Activated CD8-positive, alpha-beta memory T cell treated with anti-CD3 and anti-CD28 coated beads for 36 hours (primary cell): ENCODE results near the gene CNTNAP4. TPM values are rescaled to one million over a fixed set of nuclear protein-coding genes. Genes with fewer than 3 reads are reported as not detected.

Source experiments
- CTCF ChIA-PET: fragments of 350-600 bp; sonication (Branson Sonifier 250); formaldehyde crosslinking; loops from one replicate; lab custom pipeline; 2021; ENCODE audit warnings: antibody characterized with exemption; lab: Charles Lee
- POLR2A ChIA-PET: fragments of 350-600 bp; sonication (Branson Sonifier 250); formaldehyde crosslinking; loops from one replicate; lab custom pipeline; 2021; ENCODE audit warnings: antibody characterized with exemption; lab: Charles Lee
- total RNA-seq, 2 experiments: library from RNA; stranded (reverse); gene quantifications; one replicate each; pipeline ENCODE4 v1.2.3, GENCODE V29; 2021

Gene CNTNAP4
- total RNA-seq, 2 experiments from 2014 or later = not detected

DNA sequence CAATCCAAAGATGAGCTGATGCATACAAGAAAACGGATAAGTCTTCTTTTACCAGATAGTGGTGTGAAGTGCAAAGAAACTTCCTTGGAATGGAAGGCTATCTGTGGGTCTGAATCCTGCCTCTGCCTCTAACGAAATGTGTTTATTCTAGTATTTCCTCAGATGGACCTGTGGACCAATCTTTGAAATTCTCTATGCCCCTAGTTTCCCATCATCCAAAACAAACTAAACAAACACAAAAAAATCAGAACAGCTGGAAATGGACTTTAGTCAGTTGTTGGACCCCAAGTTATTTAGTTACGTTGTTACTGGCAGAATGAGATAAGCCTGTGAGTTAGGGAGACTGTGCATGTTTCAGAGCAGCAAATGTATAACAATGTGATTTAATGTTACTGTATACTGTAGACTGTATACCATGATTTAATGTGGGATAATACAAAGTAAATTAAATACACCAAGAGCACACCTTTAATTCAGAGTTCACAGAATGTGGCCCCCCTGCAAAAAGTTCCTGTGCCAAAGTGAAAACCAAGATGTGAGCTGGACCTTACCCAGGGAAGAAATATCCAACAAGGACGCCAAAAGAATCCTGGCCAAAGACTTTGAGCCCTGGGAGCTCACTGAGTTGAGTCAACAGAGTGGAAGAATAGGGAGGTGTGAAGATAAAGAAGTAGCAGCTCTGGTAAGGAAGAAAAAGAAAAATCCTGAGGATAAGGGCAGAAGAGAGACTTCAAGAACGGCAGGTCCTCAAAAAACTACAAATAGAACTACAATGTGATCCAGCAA lies 255.2 kb downstream of the CNTNAP4 start:
- CTCF ChIA-PET = no interaction called here

DNA sequence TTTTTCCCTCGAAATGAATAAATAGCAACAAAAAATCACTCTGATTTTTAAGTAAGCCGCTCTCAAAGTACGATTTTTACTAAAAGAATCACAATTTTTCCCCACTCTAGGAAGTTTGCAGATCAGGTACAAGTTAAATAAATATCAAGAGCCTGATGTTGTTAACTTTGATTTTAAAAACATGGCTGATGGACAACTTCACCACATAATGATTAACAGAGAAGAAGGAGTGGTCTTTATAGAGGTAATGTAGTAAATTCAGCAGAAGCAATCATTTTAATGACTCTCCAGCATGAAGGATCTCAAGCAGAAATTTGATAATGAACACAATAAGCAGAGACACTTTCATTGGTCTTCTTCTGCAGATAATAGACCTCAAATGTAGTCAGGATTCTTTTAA lies 262.4 kb downstream of the CNTNAP4 start:
- ChIA-PET POLR2A (no interaction called here), CTCF (no interaction called here)

More for the DNA sequence above, 255.2 kb downstream of the CNTNAP4 start:
- POLR2A ChIA-PET = no interaction called here

DNA sequence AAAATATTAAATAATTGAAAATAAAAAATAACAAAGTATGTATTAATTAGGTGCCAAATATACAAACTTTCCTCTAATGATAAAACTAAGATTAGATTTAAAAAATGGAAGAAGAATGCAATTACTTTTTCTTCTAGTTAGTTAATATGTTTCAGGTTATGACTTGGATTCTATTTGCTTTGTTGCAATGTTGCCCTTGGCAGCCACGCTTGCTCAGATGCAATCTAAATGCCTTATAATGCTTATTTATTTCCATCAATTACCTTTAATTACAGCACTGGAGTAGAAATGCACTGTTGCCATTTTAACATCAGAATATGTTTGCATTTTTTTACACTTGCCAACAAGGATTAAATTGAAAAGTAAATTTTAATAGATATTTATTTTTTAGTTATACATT lies 263.9 kb downstream of the CNTNAP4 start:
- CTCF ChIA-PET = no interaction called here
- POLR2A ChIA-PET = no interaction called here

DNA sequence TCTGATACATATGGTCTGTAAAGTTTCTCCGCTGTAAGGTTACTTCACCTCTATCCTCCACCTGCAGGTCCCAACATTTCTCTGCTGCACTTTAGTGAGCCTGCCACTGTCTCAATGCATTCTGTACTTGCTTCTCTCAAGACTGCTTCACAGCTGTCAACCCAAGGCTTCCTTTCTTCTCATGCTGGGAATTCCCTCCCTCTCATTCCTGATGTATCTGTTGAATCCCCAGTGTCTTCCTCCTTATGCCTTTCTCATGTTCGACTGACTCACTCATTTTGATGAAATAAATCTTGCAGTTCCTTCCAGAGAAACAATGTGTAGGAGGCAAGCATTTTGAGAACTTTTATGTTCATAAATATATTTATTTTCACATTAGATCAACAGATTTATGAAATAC lies 288.3 kb downstream of the CNTNAP4 start:
- CTCF ChIA-PET = no interaction called here
- POLR2A ChIA-PET = no interaction called here

DNA sequence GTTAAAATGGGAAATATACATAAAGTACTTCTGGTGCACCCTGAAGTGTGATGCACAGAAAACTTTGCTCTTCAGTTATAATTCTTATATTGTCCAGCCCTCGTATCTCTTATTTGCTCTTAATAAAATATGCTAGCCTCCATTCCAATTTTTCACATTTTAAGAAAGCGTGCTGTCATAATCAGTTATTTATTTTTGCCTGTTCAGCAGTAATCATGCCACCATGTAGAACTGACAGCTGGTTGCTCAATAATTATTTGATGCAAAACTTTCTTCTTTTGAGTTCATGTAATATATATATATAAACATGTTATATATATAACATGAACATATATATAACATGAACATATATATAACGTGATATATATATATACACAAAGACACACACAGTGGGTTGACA lies 294.6 kb downstream of the CNTNAP4 start:
- ChIA-PET POLR2A (no interaction called here), CTCF (no interaction called here)

DNA sequence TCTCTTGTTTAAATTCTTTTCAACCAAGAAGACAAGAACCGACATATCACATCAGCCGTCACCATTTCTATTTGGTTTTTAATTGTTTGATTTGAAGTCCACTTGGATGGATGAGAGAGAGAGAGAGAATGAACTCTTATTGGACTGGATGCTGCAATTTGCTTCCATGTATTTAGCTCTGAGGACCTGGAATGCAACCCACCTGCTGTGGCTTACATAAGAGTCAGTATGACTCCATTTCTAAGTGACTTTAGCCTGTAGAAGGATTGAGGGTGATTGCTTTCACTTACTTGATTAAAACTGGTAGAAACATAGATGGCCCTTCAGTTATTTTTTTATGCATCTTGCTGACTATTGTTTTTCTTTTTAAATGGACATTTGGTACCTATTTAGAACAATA lies 296.1 kb downstream of the CNTNAP4 start:
- ChIA-PET CTCF (no interaction called here), POLR2A (no interaction called here)

DNA sequence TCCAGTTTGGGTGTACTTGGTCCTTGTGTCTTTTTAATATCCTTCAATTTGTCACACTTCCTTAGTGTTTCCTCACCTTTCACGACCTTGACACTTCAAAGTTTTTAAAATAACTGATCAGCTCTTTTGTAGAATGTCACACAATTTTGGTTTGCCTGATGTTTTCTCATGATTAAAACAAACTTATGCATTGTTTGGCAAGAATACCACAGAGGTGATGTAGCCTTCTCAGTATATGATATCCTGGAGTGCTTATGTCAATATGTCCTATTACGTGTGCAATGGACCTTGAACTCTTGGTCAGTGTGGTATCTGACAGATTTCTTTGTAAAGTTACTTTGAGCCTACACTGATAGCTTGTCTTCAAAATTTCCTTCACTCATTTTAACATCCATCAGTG lies 297.4 kb downstream of the CNTNAP4 start:
- CTCF ChIA-PET = no interaction called here
- POLR2A ChIA-PET = no interaction called here

DNA sequence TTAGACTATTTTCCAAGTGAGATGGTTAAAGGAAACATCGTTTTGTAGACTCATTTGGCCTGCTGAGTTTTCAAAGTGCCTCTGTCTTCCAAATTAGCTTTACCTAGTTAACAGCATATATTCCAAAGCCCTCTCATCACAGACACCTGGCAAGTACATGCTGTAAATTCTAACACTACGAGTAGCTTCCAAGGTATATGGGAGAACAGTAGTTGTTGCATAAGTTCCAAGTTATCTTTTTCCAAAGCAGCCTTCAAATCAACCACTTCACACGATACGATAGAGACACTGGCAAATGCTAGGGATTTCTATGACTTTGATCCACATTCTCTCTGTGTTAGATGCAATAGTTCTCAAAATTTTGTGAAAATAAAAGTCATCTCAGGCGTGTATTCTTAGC lies 299.3 kb downstream of the CNTNAP4 start:
- ChIA-PET POLR2A (no interaction called here), CTCF (no interaction called here)

DNA sequence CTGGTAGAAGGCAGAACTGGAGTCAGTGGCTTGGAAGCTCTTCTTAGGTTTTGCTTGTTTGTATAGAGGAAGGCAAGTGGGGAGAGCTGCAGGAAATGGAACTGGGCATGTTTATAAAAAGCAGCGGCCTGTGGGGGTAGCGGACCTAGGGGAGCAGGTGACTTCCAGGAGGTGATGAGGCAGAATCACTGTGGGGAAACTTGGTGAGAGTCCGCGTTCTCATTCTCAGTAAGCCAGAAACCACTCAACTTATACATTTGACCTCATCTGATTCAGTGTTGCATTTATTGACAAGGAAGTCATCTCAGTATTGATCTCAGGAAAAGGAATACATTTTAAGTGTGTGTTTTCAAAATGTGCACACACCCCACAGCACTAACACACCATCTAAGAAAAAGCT lies 299.8 kb downstream of the CNTNAP4 start:
- CTCF ChIA-PET = no interaction called here
- POLR2A ChIA-PET = no interaction called here

DNA sequence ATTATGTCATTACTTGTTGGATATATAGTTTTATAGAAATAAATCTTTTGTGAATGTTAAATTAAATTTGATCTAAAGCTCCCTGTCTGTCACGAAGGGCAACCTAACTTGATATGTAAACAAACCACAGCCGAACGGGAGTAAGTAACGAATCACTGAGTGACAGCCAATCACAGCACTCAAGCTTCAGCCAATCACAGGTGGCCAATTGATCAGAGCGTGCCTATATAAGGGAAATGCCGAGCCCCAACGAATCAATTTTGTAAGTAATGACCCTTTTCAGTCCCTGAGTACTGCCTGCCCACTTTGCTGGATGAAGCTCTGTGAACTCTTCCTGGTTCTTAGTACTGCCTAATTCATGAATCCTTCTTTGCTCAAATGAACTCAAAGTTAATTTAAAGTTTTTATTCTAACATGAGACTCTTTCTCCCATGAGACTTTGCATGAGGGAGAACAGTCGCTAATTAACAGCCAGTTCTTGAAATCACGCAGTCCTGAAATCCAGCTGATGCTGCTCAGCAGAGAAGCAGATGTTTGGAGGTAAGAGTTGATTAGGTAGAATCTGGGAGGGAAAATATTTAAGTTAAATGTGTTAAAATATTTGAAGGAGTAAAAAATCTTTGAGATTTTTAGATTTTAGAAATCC lies 302.2 kb downstream of the CNTNAP4 start:
- POLR2A ChIA-PET = no interaction called here
- CTCF ChIA-PET = no interaction called here

DNA sequence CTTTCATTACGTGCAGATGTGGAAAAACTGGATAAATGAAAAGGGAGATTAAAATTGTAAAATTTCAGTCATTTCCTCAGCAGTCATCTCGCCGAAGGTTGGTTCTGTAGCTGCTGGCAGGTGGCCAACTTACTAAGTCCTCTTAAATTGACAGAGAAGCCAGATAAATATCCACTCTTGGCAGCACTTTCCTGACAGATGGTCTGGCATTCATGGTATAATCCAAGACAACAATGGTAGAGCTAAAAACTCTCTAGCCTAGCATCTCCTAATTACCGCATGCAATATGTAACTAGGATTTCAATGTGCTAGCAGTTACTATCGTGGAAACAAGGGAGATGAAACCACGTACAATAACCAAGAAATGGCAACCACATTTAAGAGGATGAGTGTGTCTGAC lies 306.3 kb downstream of the CNTNAP4 start:
- ChIA-PET CTCF (no interaction called here), POLR2A (no interaction called here)

DNA sequence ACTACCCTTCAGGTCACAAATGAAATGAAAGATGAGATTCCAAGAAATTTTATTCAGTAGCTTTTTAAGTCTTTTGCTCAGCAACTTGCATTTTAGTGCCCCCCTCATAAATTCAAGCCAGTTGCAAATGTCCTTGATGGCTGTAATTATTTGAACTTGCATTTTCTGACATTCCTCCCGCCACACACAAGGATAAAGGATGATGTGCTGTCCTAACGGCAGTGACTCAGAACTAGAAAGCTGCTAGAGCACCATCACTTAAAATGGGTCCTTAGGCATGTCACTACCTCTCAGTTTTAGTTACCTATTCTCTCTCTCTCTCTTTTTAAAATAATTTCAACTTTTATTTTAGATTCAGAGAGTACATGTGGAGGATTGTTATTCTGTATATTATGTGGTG lies 306.7 kb downstream of the CNTNAP4 start:
- POLR2A ChIA-PET = no interaction called here
- CTCF ChIA-PET = no interaction called here

DNA sequence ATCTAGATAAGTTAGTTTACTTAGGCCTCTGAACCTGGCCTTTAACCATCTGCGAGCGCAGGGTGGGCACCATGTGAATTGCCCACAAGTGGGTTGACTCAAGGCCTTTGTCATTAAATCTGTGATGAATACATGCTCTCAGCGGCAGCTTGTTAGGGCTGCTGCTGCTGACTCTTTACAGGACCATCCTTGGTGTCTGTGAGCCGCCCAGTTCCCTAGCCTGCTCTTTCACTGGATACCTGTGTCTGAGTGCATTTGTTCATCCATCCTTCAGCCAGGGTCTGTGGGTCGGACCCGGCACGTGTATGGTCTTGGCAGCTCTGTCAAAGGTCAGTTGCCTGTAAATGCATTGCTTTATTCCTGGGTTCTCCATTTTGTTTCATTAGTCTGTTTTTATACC lies 321.3 kb downstream of the CNTNAP4 start:
- CTCF ChIA-PET = no interaction called here
- POLR2A ChIA-PET = no interaction called here

DNA sequence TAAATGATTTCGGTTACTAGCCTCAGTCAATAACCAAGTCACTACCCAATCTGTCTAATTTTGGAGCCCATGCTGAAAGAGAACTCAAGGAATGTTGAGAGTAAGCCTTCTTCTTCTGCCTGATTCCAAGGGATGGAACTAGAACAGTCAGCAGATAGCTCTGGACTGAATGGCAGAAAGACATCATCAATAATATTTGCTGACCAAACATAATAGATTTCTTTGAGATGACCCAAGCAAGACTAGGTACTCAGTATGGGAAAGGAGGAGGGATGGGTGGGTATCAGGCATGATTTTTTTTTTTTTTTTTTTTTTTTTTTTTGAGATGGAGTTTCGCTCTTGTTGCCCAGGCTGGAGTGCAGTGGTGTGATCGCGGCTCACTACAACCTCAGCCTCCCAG lies 330.1 kb downstream of the CNTNAP4 start:
- ChIA-PET CTCF (no interaction called here), POLR2A (interaction anchor here (0.6 kb wide), 1 partner anchor 348 kb away, joined by 5 read pairs; no protein-coding TSS in a partner anchor)
